Stimulated activated CD4-positive, alpha-beta T cell treated with anti-CD3 and anti-CD28 coated beads, Interleukin-2, amount 100 ng/mL, for 48 hours (primary cell): ENCODE data around the gene CELF4.
"Not testable (repeated sequence)": the region's sequence is repeated elsewhere in the genome, so short reads cannot be mapped to it uniquely, and the experiment has no call there.

Source experiments
- DNase-seq, 2 donors: peaks; one replicate each; pipeline ENCODE4 v3.0.0-alpha.2; 2020

CELF4 gene

DNA sequence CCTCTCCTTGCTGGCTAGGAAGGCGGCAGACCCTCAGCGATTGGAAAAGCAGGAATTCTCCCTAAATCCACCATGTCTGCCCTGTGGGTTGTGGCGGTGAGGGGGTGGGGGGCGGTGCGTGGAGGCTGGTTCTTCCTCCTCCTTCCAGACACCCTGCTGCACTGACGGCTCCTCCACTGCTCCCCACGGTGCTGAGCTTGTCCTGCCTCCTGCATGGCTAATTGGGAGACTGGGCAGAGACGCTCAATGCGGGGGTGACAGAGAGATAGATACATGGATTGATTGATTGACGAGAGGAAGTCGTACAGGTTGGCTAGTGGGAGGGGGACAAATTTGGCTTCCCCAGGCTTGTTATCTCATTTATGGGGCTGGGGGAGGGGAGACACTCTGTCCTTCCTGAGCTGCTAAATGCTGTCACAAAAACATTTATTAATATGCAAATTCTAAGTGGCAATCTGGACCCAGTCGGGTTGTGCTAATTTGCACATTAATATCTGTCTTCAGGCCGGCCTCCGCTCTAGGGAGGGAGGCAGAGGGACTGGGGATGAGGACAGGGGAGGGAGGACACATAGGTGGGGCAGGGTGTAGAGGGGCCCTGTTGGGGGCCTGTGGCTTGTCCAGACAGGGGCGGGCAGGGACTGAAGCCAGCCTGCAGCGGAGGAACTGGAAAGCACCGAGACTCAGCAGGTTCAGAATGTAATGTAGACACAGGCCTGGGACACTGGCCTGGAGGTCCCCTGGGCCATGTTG, 181.6 kb downstream of the CELF4 start:
- DNase-seq: no peak

GRCh38 chr18:37383036-37383785, 182.4 kb downstream of the CELF4 start:
- no peak for DNase-seq

DNA sequence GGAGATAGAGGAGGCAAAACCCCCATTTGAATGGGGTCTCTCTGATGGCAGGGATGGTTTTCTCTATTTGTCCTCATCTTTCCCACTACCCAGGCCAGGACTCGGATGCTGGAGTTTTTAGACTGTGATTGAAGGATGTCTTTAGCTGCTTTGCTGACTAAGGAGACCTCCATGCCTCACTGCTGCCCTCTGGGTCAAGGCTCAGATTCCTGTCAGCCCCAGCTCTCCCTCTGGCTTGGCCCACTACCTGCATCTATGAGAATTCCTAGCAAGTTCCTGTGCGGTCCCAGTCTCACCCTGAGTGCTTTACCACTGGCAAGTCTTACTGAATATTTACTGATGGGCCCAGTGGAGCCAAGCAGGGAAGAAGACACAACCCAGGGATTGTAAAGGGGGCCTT, 184.0 kb downstream of the CELF4 start:
- DNase-seq: no peak

DNA sequence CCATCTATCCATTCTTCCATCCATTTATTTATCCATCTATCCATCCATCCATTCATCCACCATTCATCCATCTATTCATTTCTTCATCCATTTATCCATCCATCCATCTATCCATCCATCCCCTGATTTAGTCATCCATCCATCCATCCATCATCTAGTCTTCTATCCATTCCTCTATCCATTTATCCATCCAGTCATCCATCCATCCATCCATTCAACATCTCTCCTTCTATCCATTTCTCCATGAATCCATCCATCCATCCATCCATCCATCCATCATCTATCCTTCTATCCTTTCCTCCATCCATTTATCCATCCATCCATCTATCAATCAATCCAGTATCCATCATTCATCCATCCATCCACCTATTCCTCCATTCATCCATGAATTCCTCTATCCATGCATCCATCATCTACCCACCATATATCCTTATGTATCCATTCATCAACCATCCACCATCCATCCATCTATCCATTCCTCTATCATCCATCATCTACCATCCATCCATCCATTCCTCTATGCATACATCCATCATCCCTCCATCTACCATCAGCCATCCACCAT, 185.0 kb downstream of the CELF4 start:
- DNase-seq: no peak

DNA sequence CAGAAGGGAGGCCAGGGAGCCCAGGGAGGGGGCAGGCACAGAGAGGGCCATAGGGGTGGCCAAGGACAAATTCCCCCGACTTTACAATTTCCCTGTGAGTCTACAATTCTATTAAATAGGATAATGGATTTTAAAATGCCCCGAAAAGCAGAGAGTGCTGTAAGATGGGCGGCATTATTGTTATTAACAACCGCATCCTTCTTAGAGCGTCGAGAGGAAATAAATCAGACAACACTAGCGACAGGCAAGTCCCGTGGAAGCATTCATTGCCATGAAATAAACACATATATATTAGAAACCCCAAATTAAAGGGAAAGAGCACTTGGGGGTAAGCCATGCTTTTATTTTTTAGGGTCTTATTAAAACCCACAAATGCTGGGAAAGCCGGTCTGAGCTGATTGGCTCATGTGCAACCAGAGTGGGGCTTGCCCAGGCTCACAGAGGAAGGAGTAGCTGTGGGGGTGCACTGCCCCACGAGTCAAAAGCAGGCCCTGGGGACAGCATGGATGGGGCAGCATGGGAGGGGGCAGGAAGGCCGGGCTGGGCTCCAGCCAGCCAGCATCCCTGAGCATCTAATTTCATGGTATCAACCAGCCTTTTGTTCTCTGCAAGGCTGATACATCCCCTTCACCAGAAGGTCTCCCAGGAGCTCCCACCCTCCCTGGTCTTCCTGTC, 187.1 kb downstream of the CELF4 start:
- no peak for DNase-seq

- DNase-seq: no peak
These were observed 190.4 kb downstream of the CELF4 start for GRCh38 chr18:37375181-37375580.

- DNase-seq: no peak
These were observed 197.3 kb downstream of the CELF4 start for GRCh38 chr18:37368110-37368954.

- DNase-seq: no peak
These were observed 201.4 kb downstream of the CELF4 start for GRCh38 chr18:37364237-37364636.

- no peak for DNase-seq
These were observed 203.3 kb downstream of the CELF4 start for GRCh38 chr18:37362158-37362890.

- DNase-seq: no peak
These were observed 204.1 kb downstream of the CELF4 start for GRCh38 chr18:37361335-37362157.

DNA sequence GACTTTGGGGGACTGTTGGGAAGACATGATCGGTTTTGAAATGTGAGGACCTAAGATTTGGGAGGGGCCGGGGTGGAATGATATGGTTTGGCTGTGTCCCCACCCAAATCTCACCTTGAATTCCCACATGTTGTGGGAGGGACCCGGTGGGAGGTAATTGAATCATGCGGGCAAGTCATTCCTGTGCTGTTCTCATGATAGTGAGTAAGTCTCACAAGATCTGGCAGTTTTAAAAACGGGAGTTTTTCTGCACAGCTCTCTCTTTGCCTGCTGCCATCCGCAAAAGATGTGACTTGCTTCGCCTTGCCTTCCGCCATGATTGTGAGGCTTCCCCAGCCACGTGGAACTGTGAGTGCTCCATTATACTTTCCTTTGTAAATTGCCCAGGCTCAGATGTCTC, 207.5 kb downstream of the CELF4 start:
- not testable (repeated sequence) for DNase-seq

- DNase-seq: no peak
These were observed 209.8 kb downstream of the CELF4 start for GRCh38 chr18:37355772-37356171.

DNA sequence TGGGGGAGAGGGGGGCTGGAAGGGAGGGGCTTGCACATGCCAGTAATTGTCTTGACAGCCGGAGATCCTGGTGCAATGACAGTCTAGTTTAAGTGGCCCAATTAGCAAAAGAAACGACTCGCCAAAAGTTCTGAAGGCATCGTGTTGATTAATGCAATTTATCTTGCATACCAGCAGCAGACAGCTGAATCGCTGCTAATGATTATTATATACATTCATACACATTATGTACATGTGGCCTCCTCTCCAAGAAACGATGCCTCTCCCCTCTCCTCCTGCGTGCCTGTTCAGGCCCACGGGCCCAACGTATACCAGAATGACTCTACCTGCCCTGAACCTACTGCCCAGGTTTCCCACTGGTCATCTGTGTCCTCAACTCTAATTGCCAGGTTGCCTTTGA, 214.5 kb downstream of the CELF4 start:
- no peak for DNase-seq

- DNase-seq: no peak
These were observed 216.9 kb downstream of the CELF4 start for GRCh38 chr18:37348729-37349128.

GRCh38 chr18:37346048-37346447, 219.6 kb downstream of the CELF4 start:
- no peak for DNase-seq

DNA sequence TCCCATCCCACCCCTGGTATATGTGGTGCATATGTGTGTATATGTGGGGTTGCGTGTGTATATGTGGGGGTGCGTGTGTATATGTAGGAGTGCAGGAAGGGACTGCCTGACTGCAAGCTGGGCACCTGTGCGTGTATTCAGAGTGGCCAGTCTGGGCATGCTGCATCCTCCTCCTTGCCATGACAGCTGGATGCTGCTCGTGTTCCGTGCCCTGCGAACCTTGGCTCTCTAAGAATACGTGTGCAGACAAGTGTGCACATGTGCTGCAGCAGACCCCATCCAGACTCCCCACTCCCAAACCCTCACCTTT, 222.1 kb downstream of the CELF4 start:
- no peak for DNase-seq

GRCh38 chr18:37341473-37342086, 224.0 kb downstream of the CELF4 start:
- DNase-seq: no peak

GRCh38 chr18:37341016-37341415, 224.6 kb downstream of the CELF4 start:
- DNase-seq: no peak

GRCh38 chr18:37339701-37340215, 225.8 kb downstream of the CELF4 start:
- no peak for DNase-seq

DNA sequence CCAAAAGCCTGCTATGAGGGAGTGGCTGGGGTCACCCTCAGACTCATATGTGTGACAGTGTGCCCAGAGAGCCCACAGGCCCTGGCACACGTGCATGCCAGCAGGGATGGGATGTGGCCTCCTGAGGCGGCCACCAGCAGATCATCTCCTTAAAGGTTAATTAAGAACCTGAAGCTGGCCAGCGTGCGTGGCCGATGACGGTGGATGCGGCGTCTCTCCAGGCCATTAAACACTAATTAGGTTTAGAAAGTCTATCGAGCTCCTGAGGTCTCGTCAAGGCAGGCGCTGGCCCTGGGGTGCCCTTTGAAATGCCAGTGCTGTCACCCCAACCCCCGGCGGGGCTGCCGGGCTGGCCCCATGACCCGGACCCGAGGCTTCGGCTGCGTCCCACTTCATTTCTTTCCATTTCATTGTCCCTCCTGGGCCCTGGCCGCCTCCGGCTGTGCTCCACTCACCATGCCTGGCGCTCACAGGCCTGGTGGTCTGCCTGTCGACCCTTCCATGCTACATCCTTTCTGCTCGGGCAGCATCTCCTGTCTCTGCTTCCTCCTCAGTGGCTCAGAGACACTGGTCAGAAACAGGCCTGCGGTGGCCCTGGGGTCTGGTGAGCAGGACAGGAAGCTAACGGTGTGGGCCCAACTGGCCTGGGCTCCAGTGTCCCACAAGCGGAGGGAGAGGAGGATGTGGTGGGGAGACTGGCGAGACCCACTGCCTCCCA, 228.9 kb downstream of the CELF4 start:
- DNase-seq: no peak
